ENCODE results near the gene ID3. TPM values are rescaled to one million over a fixed set of nuclear protein-coding genes. Genes with fewer than 3 reads are reported as not detected.

ID3 gene
- total and polyA plus RNA-seq, 9 of the 15 experiments (the other 6 are each of a cell fraction or from before 2014, with no cell fraction given): 6.8 to 59.8 (median 23.5) TPM

GRCh38 chr1:23530087-23530746 is 29.1 kb downstream of the ID3 start (continued):
- TF ChIP-seq NR2C2 (CRISPR knock-in tag; IDR thresholded peaks at IDR 0.05): peak; percentile 42; the same call in 1 of the 2 replicates
- TF ChIP-seq NR2C2 (tag; IDR thresholded peaks at IDR 0.05): no peak
- no peak for TF ChIP-seq C11orf30 (IDR thresholded peaks at IDR 0.05; ENCODE audit: low read depth)
- TF ChIP-seq ZBTB7A (IDR thresholded peaks at IDR 0.05; ENCODE audit: borderline replicate concordance, control insufficient read depth, low read depth, low read length): no peak
- TF ChIP-seq ARID3B (CRISPR knock-in tag; IDR thresholded peaks at IDR 0.05; ENCODE audit: borderline replicate concordance): no peak
- no peak for TF ChIP-seq ATF6 (CRISPR knock-in tag; IDR thresholded peaks at IDR 0.05)
- TF ChIP-seq ZNF592 (IDR thresholded peaks at IDR 0.05): 0 out of 2 replicates have a peak, but pooled peaks have one; percentile 2
- no peak for TF ChIP-seq CTBP1 (IDR thresholded peaks at IDR 0.05; ENCODE audit: borderline replicate concordance)
- TF ChIP-seq ZNF280B (CRISPR knock-in tag; IDR thresholded peaks at IDR 0.05): no peak
- TF ChIP-seq ZNF644 (tag; IDR thresholded peaks at IDR 0.05; ENCODE audit: low read depth): no peak
- TF ChIP-seq ZFX (CRISPR knock-in tag; IDR thresholded peaks at IDR 0.05): peak; percentile 30
- TF ChIP-seq TEAD1 (CRISPR knock-in tag; IDR thresholded peaks at IDR 0.05): 0 out of 4 replicates have a peak, but pooled peaks of 1 of the 2 experiments have one; percentile 36
- TF ChIP-seq ZNF24 (IDR thresholded peaks at IDR 0.05): peak; percentile 97
- TF ChIP-seq GTF2B (IDR thresholded peaks at IDR 0.05; ENCODE audit: extremely low read depth, insufficient read length): no peak
- no peak for TF ChIP-seq PHB2 (IDR thresholded peaks at IDR 0.05; ENCODE audit: low read depth)
- no peak for TF ChIP-seq MLLT1 (IDR thresholded peaks at IDR 0.05)
